SJCRH30 (cell line): ENCODE measurements around the gene CHADL. TPM values are rescaled to one million over a fixed set of nuclear protein-coding genes. Genes with fewer than 3 reads are reported as not detected.
"Not testable (repeated sequence)": the region's sequence is repeated elsewhere in the genome, so short reads cannot be mapped to it uniquely, and the experiment has no call there.

Experiments used
- DNase-seq, 2 experiments: peaks; one replicate each; pipeline ENCODE4 v3.0.0-alpha.2; 2015 to 2020
- H3K27ac ChIP-seq: fragments of 250-450 bp; sonication (Bioruptor Pico); 2 replicates; pipeline ENCODE4 v1.5.1; 2020; ENCODE audit warnings: mild to moderate bottlenecking, moderate library complexity
- H3K27me3 ChIP-seq: fragments of 250-450 bp; sonication (Bioruptor Pico); 2 replicates; pipeline ENCODE4 v1.5.1; 2020; ENCODE audit warnings: mild to moderate bottlenecking, moderate library complexity
- H3K36me3 ChIP-seq: fragments of 250-450 bp; sonication (Bioruptor Pico); 2 replicates; pipeline ENCODE4 v1.5.1; 2020; ENCODE audit warnings: mild to moderate bottlenecking, moderate library complexity
- H3K4me1 ChIP-seq: fragments of 250-450 bp; sonication (Bioruptor Pico); 2 replicates; pipeline ENCODE4 v1.5.1; 2020; ENCODE audit warnings: mild to moderate bottlenecking, moderate library complexity
- H3K4me3 ChIP-seq: fragments of 250-450 bp; sonication (Bioruptor Pico); 2 replicates; pipeline ENCODE4 v1.5.1; 2020; ENCODE audit warnings: mild to moderate bottlenecking, moderate library complexity
- H3K9me3 ChIP-seq: fragments of 250-450 bp; sonication (Bioruptor Pico); replicated peaks from 2 replicates; pipeline ENCODE4 v1.5.1; 2020; ENCODE audit warnings: mild to moderate bottlenecking, moderate library complexity
- total RNA-seq: library from RNA; depleted of rRNA; stranded (reverse); fragments of >200 nt; shearing (Covaris generic); gene quantifications from 2 replicates; pipeline ENCODE4 v1.2.3, GENCODE V29; 2014; rRNA removed

The CHADL gene
- total RNA-seq, 1 experiment from 2014 or later: 1.9 TPM

GRCh38 chr22:41198027-41198580 is 42.6 kb downstream of the CHADL start:
- H3K9me3 ChIP-seq: no peaks in the 10 kb centered on the region
- peak overlapping the region; percentile 92 for H3K4me3 ChIP-seq
- H3K36me3 ChIP-seq: no peaks in the 10 kb centered on the region
- no peaks in the 10 kb centered on the region for H3K4me1 ChIP-seq
- DNase-seq: peak; percentile 41 to 59
- no peaks in the 10 kb centered on the region for H3K27me3 ChIP-seq
- H3K27ac ChIP-seq: no peak overlapping the region

GRCh38 chr22:41197038-41197972 is 43.4 kb downstream of the CHADL start:
- H3K27ac ChIP-seq: no peak overlapping the region
- no peaks in the 10 kb centered on the region for H3K4me1 ChIP-seq
- peak overlapping the region; percentile 92 for H3K4me3 ChIP-seq

GRCh38 chr22:41193829-41194228 is 46.9 kb downstream of the CHADL start:
- Histone ChIP-seq H3K9me3 (no peaks in the 10 kb centered on the region), H3K4me3 (no peak overlapping the region), H3K36me3 (no peaks in the 10 kb centered on the region), H3K4me1 (no peaks in the 10 kb centered on the region), H3K27ac (no peak overlapping the region), H3K27me3 (no peaks in the 10 kb centered on the region)
- DNase-seq: no peak

More at GRCh38 chr22:41197038-41197972, 43.4 kb downstream of the CHADL start:
- Histone ChIP-seq H3K9me3 (no peaks in the 10 kb centered on the region), H3K36me3 (no peaks in the 10 kb centered on the region), H3K27me3 (no peaks in the 10 kb centered on the region)
- peak; percentile 79 to 83 for DNase-seq

GRCh38 chr22:41191467-41191866 is 49.3 kb downstream of the CHADL start:
- Histone ChIP-seq H3K27me3 (no peaks in the 10 kb centered on the region), H3K9me3 (no peaks in the 10 kb centered on the region), H3K4me3 (no peak overlapping the region), H3K4me1 (no peaks in the 10 kb centered on the region), H3K27ac (no peak overlapping the region), H3K36me3 (no peaks in the 10 kb centered on the region)
- no peak for DNase-seq

DNA sequence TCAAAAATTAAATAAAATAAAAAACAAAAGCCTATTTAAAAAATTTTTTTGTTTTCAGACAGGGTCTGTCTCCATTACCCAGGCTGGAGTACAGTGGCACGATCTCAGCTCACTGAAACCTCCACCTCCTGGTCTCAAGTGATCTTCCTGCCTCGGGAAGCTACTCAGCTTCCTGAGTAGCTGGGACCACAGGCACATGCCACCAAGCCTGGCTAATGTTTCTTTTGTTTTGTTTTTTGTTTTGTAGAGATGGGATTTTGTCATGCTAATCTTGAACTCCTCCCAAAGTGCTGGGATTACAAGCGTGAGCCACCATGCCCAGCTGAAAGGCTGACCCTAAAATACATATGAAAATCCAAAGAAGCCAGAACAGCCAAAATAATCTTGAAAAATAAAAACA is 56.1 kb downstream of the CHADL start:
- no peak for DNase-seq
- Histone ChIP-seq H3K27ac (no peak overlapping the region), H3K36me3 (peaks cover 7% of the 10 kb centered on the region; the same call in 1 of the 2 replicates), H3K4me1 (peaks cover 11% of the 10 kb centered on the region; the same call in 1 of the 2 replicates), H3K4me3 (no peak overlapping the region), H3K27me3 (no peaks in the 10 kb centered on the region), H3K9me3 (no peaks in the 10 kb centered on the region)

DNA sequence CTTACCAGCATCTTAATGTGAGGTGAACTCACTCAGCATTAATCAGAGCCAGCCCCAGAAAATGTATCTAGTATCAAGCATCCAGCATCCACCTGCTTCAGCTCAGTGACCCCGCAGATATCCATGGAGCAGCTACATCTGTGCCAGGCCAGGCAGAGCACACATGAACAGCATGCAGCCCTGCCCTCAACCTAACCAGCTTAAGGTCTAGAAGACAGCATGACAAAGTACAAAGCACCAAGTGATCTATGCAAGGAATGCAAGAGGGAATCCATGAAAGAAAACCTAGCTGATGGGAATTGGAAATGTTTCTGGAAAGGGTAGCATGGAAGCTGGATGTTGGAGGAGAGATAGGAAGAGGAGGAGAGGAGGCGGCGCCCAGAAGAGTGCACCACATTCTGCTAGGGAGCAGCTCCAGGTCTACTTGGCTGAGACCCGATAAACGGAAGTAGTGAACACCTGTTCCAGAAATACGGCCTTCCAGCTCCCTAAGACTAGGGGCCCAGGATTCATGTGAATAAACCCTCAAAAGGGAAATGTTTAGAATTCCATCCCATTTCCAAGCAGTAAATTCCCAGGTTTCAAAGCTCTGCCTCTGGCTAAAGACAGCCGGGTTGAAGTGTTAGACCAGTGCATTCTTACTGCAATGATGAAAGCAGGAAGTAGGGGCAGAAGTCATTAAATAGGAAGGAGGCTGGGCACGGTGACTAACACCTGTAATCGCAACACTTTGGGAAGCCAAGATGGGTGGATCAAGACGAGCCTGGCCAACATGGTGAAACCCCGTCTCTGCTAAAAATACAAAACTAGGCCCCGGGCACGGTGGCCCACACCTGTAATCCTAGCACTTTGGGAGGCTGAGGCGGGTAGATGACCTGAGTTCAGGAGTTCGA is 59.1 kb downstream of the CHADL start:
- peak overlapping the region; percentile 46; the same call in 1 of the 2 replicates for H3K27ac ChIP-seq
- no peaks in the 10 kb centered on the region for H3K27me3 ChIP-seq
- no peaks in the 10 kb centered on the region for H3K9me3 ChIP-seq
- no peak overlapping the region for H3K4me3 ChIP-seq
- DNase-seq: peak; percentile 38 to 55
- peaks cover 21% of the 10 kb centered on the region for H3K36me3 ChIP-seq
- H3K4me1 ChIP-seq: peaks cover 11% of the 10 kb centered on the region; the same call in 1 of the 2 replicates

DNA sequence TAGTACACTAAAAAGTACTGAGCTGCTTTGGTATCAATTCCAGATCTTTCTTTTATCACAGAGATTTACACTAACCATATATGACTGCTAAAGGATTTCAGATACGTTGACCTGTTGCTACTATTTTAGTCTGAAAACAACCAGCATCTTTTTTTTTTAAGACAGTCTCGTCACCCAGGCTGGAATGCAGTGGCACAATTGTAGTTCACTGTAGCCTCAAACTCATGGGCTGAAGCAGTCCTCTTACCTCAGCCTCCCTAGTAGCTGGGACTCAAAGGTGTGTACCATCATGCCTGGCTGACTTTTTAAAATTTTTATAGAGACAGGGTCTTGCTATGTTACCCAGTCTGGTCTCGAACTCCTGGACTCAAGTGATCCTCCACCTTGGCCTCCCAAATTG is 59.8 kb downstream of the CHADL start:
- H3K27ac ChIP-seq: no peak overlapping the region
- peaks cover 27% of the 10 kb centered on the region for H3K36me3 ChIP-seq
- DNase-seq: no peak
- no peaks in the 10 kb centered on the region for H3K9me3 ChIP-seq
- no peaks in the 10 kb centered on the region for H3K27me3 ChIP-seq
- H3K4me1 ChIP-seq: peaks cover 11% of the 10 kb centered on the region; the same call in 1 of the 2 replicates
- H3K4me3 ChIP-seq: no peak overlapping the region

- peaks cover 32% of the 10 kb centered on the region for H3K36me3 ChIP-seq
- H3K9me3 ChIP-seq, DNase-seq: not testable (repeated sequence)
These were observed 60.4 kb downstream of the CHADL start for GRCh38 chr22:41180362-41180761.

More at GRCh38 chr22:41180362-41180761, 60.4 kb downstream of the CHADL start:
- H3K4me3 ChIP-seq, H3K27me3 ChIP-seq, H3K27ac ChIP-seq: not testable (repeated sequence)
- H3K4me1 ChIP-seq: peaks cover 11% of the 10 kb centered on the region; the same call in 1 of the 2 replicates

Other genes starting within 250 kb of the CHADL start
- 27.5 and 29.7 TPM in 2 replicates for gene EP300, start 148.3 kb downstream of the CHADL start, total RNA-seq
- gene L3MBTL2, start 35.6 kb downstream of the CHADL start, total RNA-seq: 21.6 and 22.5 TPM in 2 replicates
- 55.4 and 56.5 TPM in 2 replicates for gene RANGAP1, start 45.3 kb upstream of the CHADL start, total RNA-seq
- 26.9 and 27.7 TPM in 2 replicates for gene ZC3H7B, start 60.6 kb upstream of the CHADL start, total RNA-seq
- 6.0 and 7.4 TPM in 2 replicates for gene TEF, start 141.0 kb upstream of the CHADL start, total RNA-seq
- 18.2 and 19.5 TPM in 2 replicates for gene TOB2, start 205.9 kb upstream of the CHADL start, total RNA-seq
- gene PHF5A, start 227.8 kb upstream of the CHADL start, total RNA-seq: 98.8 and 106 TPM in 2 replicates
- 50.5 and 51.8 TPM in 2 replicates for gene ACO2, start 228.2 kb upstream of the CHADL start, total RNA-seq